GM23338 (cell line): ENCODE results near the gene MALRD1. TPM values are rescaled to one million over a fixed set of nuclear protein-coding genes. Genes with fewer than 3 reads are reported as not detected.

Experiments
- ATAC-seq: fragments of 200-7000 bp; cut with Tn5 transposase; 3 replicates; pipeline ENCODE4 v1.9.1; 2020
- DNase-seq: peaks from one replicate; pipeline ENCODE4 v3.0.0-alpha.2; 2015; ENCODE audit warnings: low spot score
- H2AFZ ChIP-seq: fragments of 200-600 bp; sonication (generic); 2 replicates; pipeline ENCODE4 v1.8.0; 2016; ENCODE audit warnings: antibody characterized with exemption, mild to moderate bottlenecking, moderate library complexity
- H3F3A ChIP-seq: fragments of 200-600 bp; sonication (generic); replicated peaks from 2 replicates; pipeline ENCODE4 v1.8.0; 2017; ENCODE audit warnings: antibody characterized with exemption, mixed run types, low read depth
- H3K27ac ChIP-seq: fragments of 200-600 bp; sonication (generic); 2 replicates; pipeline ENCODE4 v1.6.1; 2016; ENCODE audit warnings: low read depth
- H3K27me3 ChIP-seq: fragments of 200-600 bp; sonication (generic); 2 replicates; pipeline ENCODE4 v1.8.0; 2016; ENCODE audit warnings: mild to moderate bottlenecking, mixed run types, moderate library complexity; ENCODE audit not compliant: insufficient read depth
- H3K36me3 ChIP-seq: fragments of 200-600 bp; sonication (generic); 2 replicates; pipeline ENCODE4 v1.8.0; 2016; ENCODE audit warnings: mild to moderate bottlenecking; ENCODE audit not compliant: insufficient read depth
- H3K4me1 ChIP-seq: fragments of 200-600 bp; sonication (generic); 2 replicates; pipeline ENCODE4 v1.8.0; 2016; ENCODE audit warnings: mild to moderate bottlenecking, moderate library complexity; ENCODE audit not compliant: insufficient read depth
- H3K4me2 ChIP-seq: fragments of 200-600 bp; sonication (generic); 2 replicates; pipeline ENCODE4 v1.7.1; 2017; ENCODE audit warnings: mixed run types
- H3K4me3 ChIP-seq: fragments of 200-600 bp; sonication (generic); 2 replicates; pipeline ENCODE4 v1.6.1; 2016; ENCODE audit warnings: mixed run types
- H3K79me2 ChIP-seq: fragments of 200-600 bp; sonication (generic); replicated peaks from 2 replicates; pipeline ENCODE4 v1.8.0; 2017; ENCODE audit warnings: mild to moderate bottlenecking; ENCODE audit not compliant: insufficient read depth
- H3K9me2 ChIP-seq: fragments of 200-600 bp; sonication (generic); 2 replicates; pipeline ENCODE4 v1.8.0; 2017; ENCODE audit not compliant: insufficient read depth
- H4K20me1 ChIP-seq: fragments of 200-600 bp; sonication (generic); replicated peaks from 2 replicates; pipeline ENCODE4 v1.8.0; 2017; ENCODE audit warnings: mild to moderate bottlenecking; ENCODE audit not compliant: insufficient read depth
- H3K27ac Mint-ChIP-seq: 2 replicates; pipeline ENCODE4 v1.8.0; 2020; ENCODE audit warnings: inconsistent platforms, mild to moderate bottlenecking, moderate library complexity, mixed read lengths
- H3K27me3 Mint-ChIP-seq: 3 replicates; pipeline ENCODE4 v1.8.0; 2022; ENCODE audit warnings: low read depth, mild to moderate bottlenecking, moderate library complexity, mixed read lengths, inconsistent platforms; ENCODE audit not compliant: insufficient read depth, poor library complexity
- H3K36me3 Mint-ChIP-seq: 3 replicates; pipeline ENCODE4 v1.8.0; 2021; ENCODE audit warnings: low read depth, mild to moderate bottlenecking, inconsistent platforms, moderate library complexity, mixed read lengths
- H3K4me1 Mint-ChIP-seq: 3 replicates; pipeline ENCODE4 v1.8.0; 2020; ENCODE audit warnings: mild to moderate bottlenecking, inconsistent platforms, mixed read lengths
- H3K4me3 Mint-ChIP-seq: 3 replicates; pipeline ENCODE4 v1.8.0; 2021; ENCODE audit warnings: moderate library complexity, mild to moderate bottlenecking, inconsistent platforms, mixed read lengths
- H3K9me3 Mint-ChIP-seq: 3 replicates; pipeline ENCODE4 v1.8.0; 2020; ENCODE audit warnings: moderate library complexity, mild to moderate bottlenecking, inconsistent platforms, mixed read lengths
- CREB1 ChIP-seq: fragments of 250-450 bp; sonication (Bioruptor Pico); IDR thresholded peaks from 2 replicates; pipeline ENCODE4 v1.5.0; 2020; ENCODE audit warnings: low read depth, mild to moderate bottlenecking, moderate library complexity
- CTCF ChIP-seq, 2 experiments: fragments of 200-600 bp in 1 of 2; sonication (generic) in 1 of 2; conservative IDR thresholded peaks; 2 replicates each; pipeline versions ENCODE4 v1.5.1 to v1.6.1; 2016 to 2017; ENCODE audit warnings: antibody characterized with exemption in 2 of 2, low read depth in 2 of 2, mild to moderate bottlenecking in 2 of 2, moderate library complexity in 1 of 2
- EZH2 ChIP-seq: fragments of 200-600 bp; sonication (generic); IDR thresholded peaks from one replicate; pipeline ENCODE4 v1.8.0; 2017; ENCODE audit warnings: antibody characterized with exemption, mild to moderate bottlenecking, low read depth; ENCODE audit not compliant: unreplicated experiment
- EZH2phosphoT487 ChIP-seq: fragments of 200-600 bp; sonication (generic); IDR thresholded peaks from one replicate; pipeline ENCODE4 v1.8.1; 2018; ENCODE audit warnings: antibody characterized with exemption; ENCODE audit not compliant: unreplicated experiment
- JUNB ChIP-seq: IDR thresholded peaks from one replicate; pipeline ENCODE4 v1.6.1; 2016; ENCODE audit warnings: antibody characterized with exemption; ENCODE audit not compliant: unreplicated experiment
- NANOG ChIP-seq: IDR thresholded peaks from 2 replicates; pipeline ENCODE4 v1.6.1; 2016; ENCODE audit warnings: antibody characterized with exemption, borderline replicate concordance
- POLR2AphosphoS5 ChIP-seq: IDR thresholded peaks from 2 replicates; pipeline ENCODE4 v1.6.1; 2016; ENCODE audit warnings: antibody characterized with exemption, low read depth
- STAT1 ChIP-seq: IDR thresholded peaks from one replicate; pipeline ENCODE4 v1.6.1; 2016; ENCODE audit warnings: antibody characterized with exemption; ENCODE audit not compliant: unreplicated experiment
- ZNF114 ChIP-seq: fragments of 250-450 bp; sonication (Bioruptor Pico); IDR thresholded peaks from 2 replicates; pipeline ENCODE4 v1.5.0; 2020; ENCODE audit warnings: mild to moderate bottlenecking, moderate library complexity
- ZNF331 ChIP-seq: fragments of 250-450 bp; sonication (Bioruptor Pico); IDR thresholded peaks from 2 replicates; pipeline ENCODE4 v1.5.0; 2020; ENCODE audit warnings: low read depth, mild to moderate bottlenecking, moderate library complexity
- polyA plus RNA-seq: library from polyadenylated mRNA; unstranded; fragments of >200 nt; fragmentation: Nextera tagmentation; extraction: Ambion mirVana; gene quantifications from 2 replicates; pipeline ENCODE4 v1.2.1, GENCODE V29; 2016
- total RNA-seq: library from RNA; depleted of rRNA; stranded (reverse); fragments of >200 nt; shearing (Covaris generic); gene quantifications from 2 replicates; pipeline ENCODE4 v1.2.3, GENCODE V29; 2014
- TF ChIP-seq, protein P1 (sequence below): IDR thresholded peaks from 2 replicates; pipeline ENCODE4 v1.6.1; 2016; ENCODE audit warnings: antibody characterized with exemption
- TF ChIP-seq, protein P2 (sequence below): fragments of 250-450 bp; sonication (Bioruptor Pico); IDR thresholded peaks from 2 replicates; pipeline ENCODE4 v1.5.0; 2020; ENCODE audit warnings: mild to moderate bottlenecking, moderate library complexity

MALRD1 gene
- total and polyA plus RNA-seq, 2 experiments from 2014 or later, result 0.42 to 1.9 TPM

GRCh38 chr10:19408924-19409323, 360.3 kb downstream of the MALRD1 start:
- Histone ChIP-seq H2AFZ (no peak overlapping the region), H3K36me3 (no peaks in the 10 kb centered on the region), H3F3A (no peaks in the 10 kb centered on the region), H3K27me3 (no peaks in the 10 kb centered on the region), H4K20me1 (no peaks in the 10 kb centered on the region), H3K27ac (no peak overlapping the region), H3K4me1 (no peaks in the 10 kb centered on the region), H3K9me2 (no peaks in the 10 kb centered on the region), H3K79me2 (no peaks in the 10 kb centered on the region), H3K4me3 (no peak overlapping the region), H3K4me2 (no peak overlapping the region)
- Mint-ChIP-seq H3K27me3 (peaks cover 1% of the 10 kb centered on the region), H3K27ac (no peak overlapping the region), H3K36me3 (0 out of 3 replicates have a peak, but pooled peaks cover 4% of the 10 kb centered on the region), H3K4me3 (no peak overlapping the region), H3K9me3 (peaks cover 9% of the 10 kb centered on the region; the same call in 2 of the 3 replicates), H3K4me1 (no peaks in the 10 kb centered on the region)
- TF ChIP-seq STAT1 (no peak), NANOG (no peak), JUNB (no peak), EZH2 (no peak), CTCF (conservative IDR thresholded peaks at IDR 0.05; ENCODE audit: low read depth in 2 of 2) (no peak), POLR2AphosphoS5 (no peak), ZNF331 (CRISPR knock-in tag) (no peak), ZNF114 (CRISPR knock-in tag) (no peak), CREB1 (CRISPR knock-in tag) (no peak), EZH2phosphoT487 (no peak)
- TF ChIP-seq, protein P1, sequence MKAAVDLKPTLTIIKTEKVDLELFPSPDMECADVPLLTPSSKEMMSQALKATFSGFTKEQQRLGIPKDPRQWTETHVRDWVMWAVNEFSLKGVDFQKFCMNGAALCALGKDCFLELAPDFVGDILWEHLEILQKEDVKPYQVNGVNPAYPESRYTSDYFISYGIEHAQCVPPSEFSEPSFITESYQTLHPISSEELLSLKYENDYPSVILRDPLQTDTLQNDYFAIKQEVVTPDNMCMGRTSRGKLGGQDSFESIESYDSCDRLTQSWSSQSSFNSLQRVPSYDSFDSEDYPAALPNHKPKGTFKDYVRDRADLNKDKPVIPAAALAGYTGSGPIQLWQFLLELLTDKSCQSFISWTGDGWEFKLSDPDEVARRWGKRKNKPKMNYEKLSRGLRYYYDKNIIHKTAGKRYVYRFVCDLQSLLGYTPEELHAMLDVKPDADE, result no peak
- TF ChIP-seq, protein P2, sequence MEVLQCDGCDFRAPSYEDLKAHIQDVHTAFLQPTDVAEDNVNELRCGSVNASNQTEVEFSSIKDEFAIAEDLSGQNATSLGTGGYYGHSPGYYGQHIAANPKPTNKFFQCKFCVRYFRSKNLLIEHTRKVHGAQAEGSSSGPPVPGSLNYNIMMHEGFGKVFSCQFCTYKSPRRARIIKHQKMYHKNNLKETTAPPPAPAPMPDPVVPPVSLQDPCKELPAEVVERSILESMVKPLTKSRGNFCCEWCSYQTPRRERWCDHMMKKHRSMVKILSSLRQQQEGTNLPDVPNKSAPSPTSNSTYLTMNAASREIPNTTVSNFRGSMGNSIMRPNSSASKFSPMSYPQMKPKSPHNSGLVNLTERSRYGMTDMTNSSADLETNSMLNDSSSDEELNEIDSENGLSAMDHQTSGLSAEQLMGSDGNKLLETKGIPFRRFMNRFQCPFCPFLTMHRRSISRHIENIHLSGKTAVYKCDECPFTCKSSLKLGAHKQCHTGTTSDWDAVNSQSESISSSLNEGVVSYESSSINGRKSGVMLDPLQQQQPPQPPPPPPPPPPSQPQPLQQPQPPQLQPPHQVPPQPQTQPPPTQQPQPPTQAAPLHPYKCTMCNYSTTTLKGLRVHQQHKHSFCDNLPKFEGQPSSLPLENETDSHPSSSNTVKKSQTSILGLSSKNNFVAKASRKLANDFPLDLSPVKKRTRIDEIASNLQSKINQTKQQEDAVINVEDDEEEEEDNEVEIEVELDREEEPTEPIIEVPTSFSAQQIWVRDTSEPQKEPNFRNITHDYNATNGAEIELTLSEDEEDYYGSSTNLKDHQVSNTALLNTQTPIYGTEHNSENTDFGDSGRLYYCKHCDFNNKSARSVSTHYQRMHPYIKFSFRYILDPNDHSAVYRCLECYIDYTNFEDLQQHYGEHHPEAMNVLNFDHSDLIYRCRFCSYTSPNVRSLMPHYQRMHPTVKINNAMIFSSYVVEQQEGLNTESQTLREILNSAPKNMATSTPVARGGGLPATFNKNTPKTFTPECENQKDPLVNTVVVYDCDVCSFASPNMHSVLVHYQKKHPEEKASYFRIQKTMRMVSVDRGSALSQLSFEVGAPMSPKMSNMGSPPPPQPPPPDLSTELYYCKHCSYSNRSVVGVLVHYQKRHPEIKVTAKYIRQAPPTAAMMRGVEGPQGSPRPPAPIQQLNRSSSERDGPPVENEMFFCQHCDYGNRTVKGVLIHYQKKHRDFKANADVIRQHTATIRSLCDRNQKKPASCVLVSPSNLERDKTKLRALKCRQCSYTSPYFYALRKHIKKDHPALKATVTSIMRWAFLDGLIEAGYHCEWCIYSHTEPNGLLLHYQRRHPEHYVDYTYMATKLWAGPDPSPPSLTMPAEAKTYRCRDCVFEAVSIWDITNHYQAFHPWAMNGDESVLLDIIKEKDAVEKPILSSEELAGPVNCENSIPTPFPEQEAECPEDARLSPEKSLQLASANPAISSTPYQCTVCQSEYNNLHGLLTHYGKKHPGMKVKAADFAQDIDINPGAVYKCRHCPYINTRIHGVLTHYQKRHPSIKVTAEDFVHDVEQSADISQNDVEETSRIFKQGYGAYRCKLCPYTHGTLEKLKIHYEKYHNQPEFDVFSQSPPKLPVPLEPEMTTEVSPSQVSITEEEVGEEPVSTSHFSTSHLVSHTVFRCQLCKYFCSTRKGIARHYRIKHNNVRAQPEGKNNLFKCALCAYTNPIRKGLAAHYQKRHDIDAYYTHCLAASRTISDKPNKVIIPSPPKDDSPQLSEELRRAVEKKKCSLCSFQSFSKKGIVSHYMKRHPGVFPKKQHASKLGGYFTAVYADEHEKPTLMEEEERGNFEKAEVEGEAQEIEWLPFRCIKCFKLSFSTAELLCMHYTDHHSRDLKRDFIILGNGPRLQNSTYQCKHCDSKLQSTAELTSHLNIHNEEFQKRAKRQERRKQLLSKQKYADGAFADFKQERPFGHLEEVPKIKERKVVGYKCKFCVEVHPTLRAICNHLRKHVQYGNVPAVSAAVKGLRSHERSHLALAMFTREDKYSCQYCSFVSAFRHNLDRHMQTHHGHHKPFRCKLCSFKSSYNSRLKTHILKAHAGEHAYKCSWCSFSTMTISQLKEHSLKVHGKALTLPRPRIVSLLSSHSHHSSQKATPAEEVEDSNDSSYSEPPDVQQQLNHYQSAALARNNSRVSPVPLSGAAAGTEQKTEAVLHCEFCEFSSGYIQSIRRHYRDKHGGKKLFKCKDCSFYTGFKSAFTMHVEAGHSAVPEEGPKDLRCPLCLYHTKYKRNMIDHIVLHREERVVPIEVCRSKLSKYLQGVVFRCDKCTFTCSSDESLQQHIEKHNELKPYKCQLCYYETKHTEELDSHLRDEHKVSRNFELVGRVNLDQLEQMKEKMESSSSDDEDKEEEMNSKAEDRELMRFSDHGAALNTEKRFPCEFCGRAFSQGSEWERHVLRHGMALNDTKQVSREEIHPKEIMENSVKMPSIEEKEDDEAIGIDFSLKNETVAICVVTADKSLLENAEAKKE, result no peak
- DNase-seq (no peak), ATAC-seq (no peak)
